CD4-positive, alpha-beta T cell (primary cell): ENCODE data around the gene HELZ. TPM values are rescaled to one million over a fixed set of nuclear protein-coding genes. Genes with fewer than 3 reads are reported as not detected.

ENCODE experiments used
- ATAC-seq: fragments of 200-7000 bp; cut with Tn5 transposase; one replicate; pipeline ENCODE4 v1.10.0; 2022; ENCODE audit warnings: mild to moderate bottlenecking; ENCODE audit not compliant: poor library complexity
- CTCF ChIA-PET: fragments of 350-600 bp; sonication (Branson Sonifier 250); formaldehyde crosslinking; loops from one replicate; lab custom pipeline; 2021; ENCODE audit warnings: antibody characterized with exemption, inconsistent platforms; lab: Charles Lee
- POLR2A ChIA-PET: fragments of 350-600 bp; sonication (Branson Sonifier 250); formaldehyde crosslinking; loops from one replicate; lab custom pipeline; 2021; ENCODE audit warnings: antibody characterized with exemption, inconsistent platforms; lab: Charles Lee
- DNase-seq, 14 experiments: peaks; one replicate each; pipeline ENCODE4 v3.0.0-alpha.2; 2013 to 2020; ENCODE audit warnings: mixed read lengths in 2 of 14
- H3K27ac ChIP-seq, 2 donors: one replicate each; pipeline versions ENCODE4 v1.5.1 to v1.7.0; 2013; ENCODE audit warnings: low read length in 2 of 2, low read depth in 1 of 2, mild to moderate bottlenecking in 1 of 2
- H3K27me3 ChIP-seq, 2 experiments: 1 replicate in 1 of 2; 2 replicates in 1 of 2; pipeline versions ENCODE4 v1.6.1 to v1.7.0; 2013; ENCODE audit warnings: low read length in 2 of 2, control low read depth in 1 of 2, mild to moderate bottlenecking in 1 of 2, moderate library complexity in 1 of 2; ENCODE audit not compliant: insufficient read depth in 2 of 2, control insufficient read depth in 1 of 2
- H3K36me3 ChIP-seq: one replicate; pipeline ENCODE4 v1.6.1; 2013; ENCODE audit warnings: low read length, control low read depth; ENCODE audit not compliant: insufficient read depth
- H3K4me1 ChIP-seq: one replicate; pipeline ENCODE4 v1.6.1; 2013; ENCODE audit warnings: low read length, control low read depth; ENCODE audit not compliant: insufficient read depth
- H3K4me3 ChIP-seq: one replicate; pipeline ENCODE4 v1.5.1; 2013; ENCODE audit warnings: mild to moderate bottlenecking, low read length, moderate library complexity
- H3K9me3 ChIP-seq, 2 experiments: 1 replicate in 1 of 2; 2 replicates in 1 of 2; pipeline versions ENCODE4 v1.6.1 to v1.7.0; 2013; ENCODE audit warnings: low read length in 2 of 2, mild to moderate bottlenecking in 2 of 2, control low read depth in 1 of 2, moderate library complexity in 1 of 2; ENCODE audit not compliant: control insufficient read depth in 1 of 2, insufficient read depth in 1 of 2
- H3K27ac Mint-ChIP-seq: one replicate; pipeline ENCODE4 v1.8.0; 2020; ENCODE audit warnings: mixed read lengths
- H3K27me3 Mint-ChIP-seq: one replicate; pipeline ENCODE4 v1.8.0; 2021; ENCODE audit warnings: mixed read lengths
- H3K36me3 Mint-ChIP-seq: one replicate; pipeline ENCODE4 v1.8.0; 2021; ENCODE audit warnings: low read depth, mixed read lengths
- H3K4me1 Mint-ChIP-seq: one replicate; pipeline ENCODE4 v1.8.0; 2021; ENCODE audit warnings: low read depth, mixed read lengths
- H3K4me3 Mint-ChIP-seq: one replicate; pipeline ENCODE4 v1.8.0; 2020; ENCODE audit warnings: mild to moderate bottlenecking, mixed read lengths
- H3K9me3 Mint-ChIP-seq: one replicate; pipeline ENCODE4 v1.8.0; 2020; ENCODE audit warnings: mixed read lengths
- intact Hi-C, 2 experiments: fragments of 100-400 bp; cut with DNase I in 1 of 2; cut with micrococcal nuclease in 1 of 2; formaldehyde crosslinking; loops; one replicate each; pipeline versions ENCODE4 v1.15.1 to v1.9.0; 2023 to 2025; cut with DNase I, micrococcal nuclease
- total RNA-seq, 174 experiments: library from RNA in 2 of 174; stranded (reverse) in 2 of 174; gene quantifications; one replicate each; pipeline ENCODE4 v1.2.3 and lab custom pipeline; 2021 to 2026
- TF ChIP-seq, protein P1 (sequence below): fragments of 200-600 bp; IDR thresholded peaks from one replicate; pipeline ENCODE4 v1.8.0; 2022; ENCODE audit warnings: antibody characterized with exemption, mild to moderate bottlenecking

Gene HELZ
- total RNA-seq, 2 experiments from 2014 or later = 94.8 to 107 TPM

DNA sequence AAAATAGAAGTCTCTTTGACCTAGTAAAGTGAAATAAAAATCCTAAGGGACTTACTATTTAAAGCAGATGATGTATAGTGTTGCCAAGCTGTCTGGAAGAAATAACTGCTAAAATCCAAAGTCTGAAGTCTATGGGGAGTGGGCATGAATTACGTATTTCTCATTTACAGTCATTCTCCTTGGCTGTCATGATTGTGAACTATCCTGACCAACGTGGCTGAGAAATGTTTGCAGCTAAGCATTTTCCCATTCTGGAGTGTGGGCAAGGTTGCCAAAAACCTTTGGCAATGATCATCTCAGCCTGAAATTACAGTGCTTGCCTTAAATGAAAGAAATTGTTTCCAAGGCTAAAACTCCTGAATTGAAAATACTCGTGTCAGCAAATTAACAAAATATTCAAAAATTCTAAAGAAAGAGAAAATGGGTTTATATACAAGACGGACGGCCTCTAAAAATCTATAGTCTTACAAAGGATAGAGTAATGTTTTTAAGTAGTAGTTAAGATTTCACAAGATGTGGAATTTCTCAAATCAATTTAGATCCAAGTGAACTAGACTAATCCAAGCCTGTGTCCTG, 123.6 kb downstream of the HELZ start:
- peaks cover 1% of the 10 kb centered on the region for H3K9me3 Mint-ChIP-seq
- Histone ChIP-seq H3K9me3 (peaks cover 7 to 10% of the 10 kb centered on the region in 2 experiments), H3K36me3 (peaks cover 65% of the 10 kb centered on the region), H3K4me3 (no peak overlapping the region), H3K4me1 (no peaks in the 10 kb centered on the region), H3K27me3 (no peaks in the 10 kb centered on the region), H3K27ac (no peak overlapping the region)
- no peaks in the 10 kb centered on the region for H3K4me1 Mint-ChIP-seq
- DNase-seq (no peak), ATAC-seq (no peak)
- intact Hi-C loops = no loop called here
- TF ChIP-seq, protein P1, sequence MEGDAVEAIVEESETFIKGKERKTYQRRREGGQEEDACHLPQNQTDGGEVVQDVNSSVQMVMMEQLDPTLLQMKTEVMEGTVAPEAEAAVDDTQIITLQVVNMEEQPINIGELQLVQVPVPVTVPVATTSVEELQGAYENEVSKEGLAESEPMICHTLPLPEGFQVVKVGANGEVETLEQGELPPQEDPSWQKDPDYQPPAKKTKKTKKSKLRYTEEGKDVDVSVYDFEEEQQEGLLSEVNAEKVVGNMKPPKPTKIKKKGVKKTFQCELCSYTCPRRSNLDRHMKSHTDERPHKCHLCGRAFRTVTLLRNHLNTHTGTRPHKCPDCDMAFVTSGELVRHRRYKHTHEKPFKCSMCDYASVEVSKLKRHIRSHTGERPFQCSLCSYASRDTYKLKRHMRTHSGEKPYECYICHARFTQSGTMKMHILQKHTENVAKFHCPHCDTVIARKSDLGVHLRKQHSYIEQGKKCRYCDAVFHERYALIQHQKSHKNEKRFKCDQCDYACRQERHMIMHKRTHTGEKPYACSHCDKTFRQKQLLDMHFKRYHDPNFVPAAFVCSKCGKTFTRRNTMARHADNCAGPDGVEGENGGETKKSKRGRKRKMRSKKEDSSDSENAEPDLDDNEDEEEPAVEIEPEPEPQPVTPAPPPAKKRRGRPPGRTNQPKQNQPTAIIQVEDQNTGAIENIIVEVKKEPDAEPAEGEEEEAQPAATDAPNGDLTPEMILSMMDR = no peak
- H3K4me3 Mint-ChIP-seq = no peak overlapping the region
- H3K27ac Mint-ChIP-seq = no peak overlapping the region
- CTCF ChIA-PET = no interaction called here
- POLR2A ChIA-PET = interaction anchor here (0.6 kb wide), 1 partner anchor 16 kb away, joined by 3 read pairs; no protein-coding TSS in a partner anchor
- no peaks in the 10 kb centered on the region for H3K27me3 Mint-ChIP-seq
- H3K36me3 Mint-ChIP-seq = peaks cover 81% of the 10 kb centered on the region

DNA sequence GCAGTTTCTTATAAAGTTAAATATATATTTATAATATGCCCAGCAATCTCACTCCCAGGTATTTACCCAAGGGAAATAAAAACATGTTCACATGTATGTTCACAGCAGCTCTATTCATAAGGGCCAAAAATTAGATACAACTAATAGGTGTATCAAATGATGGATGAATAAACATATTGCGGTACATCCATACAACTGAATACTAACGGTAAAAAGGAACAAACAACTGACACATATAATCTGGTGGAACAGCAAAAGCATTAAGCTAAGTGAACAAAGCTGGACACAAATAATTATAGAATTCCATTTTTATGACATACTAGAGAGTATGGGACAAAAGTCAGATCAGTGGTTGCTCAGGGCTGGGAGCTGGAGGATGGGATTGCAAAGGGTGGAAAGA, 125.9 kb downstream of the HELZ start:
- peaks cover 8 to 10% of the 10 kb centered on the region in 2 experiments for H3K9me3 ChIP-seq
- intact Hi-C loops = no loop called here
- no peak for ATAC-seq
- H3K4me3 Mint-ChIP-seq = no peak overlapping the region
- H3K4me3 ChIP-seq = no peak overlapping the region
- ChIA-PET POLR2A (no interaction called here), CTCF (interaction anchor here (1.5 kb wide), 1 partner anchor 15 kb away, joined by 3 read pairs; no protein-coding TSS in a partner anchor)
- peaks cover 6% of the 10 kb centered on the region for H3K9me3 Mint-ChIP-seq
- H3K27ac ChIP-seq = no peak overlapping the region
- peaks cover 85% of the 10 kb centered on the region for H3K36me3 Mint-ChIP-seq
- H3K36me3 ChIP-seq = peaks cover 78% of the 10 kb centered on the region
- no peaks in the 10 kb centered on the region for H3K27me3 Mint-ChIP-seq
- H3K4me1 Mint-ChIP-seq = peaks cover 9% of the 10 kb centered on the region
- H3K27ac Mint-ChIP-seq = no peak overlapping the region
- no peak for DNase-seq
- no peaks in the 10 kb centered on the region for H3K27me3 ChIP-seq
- TF ChIP-seq, protein P1 = no peak
- H3K4me1 ChIP-seq = no peaks in the 10 kb centered on the region

- no peak for ATAC-seq
- H3K27ac Mint-ChIP-seq = peak overlapping the region; percentile 45
- Histone ChIP-seq H3K27ac (no peak overlapping the region), H3K36me3 (peaks cover 85% of the 10 kb centered on the region), H3K27me3 (no peaks in the 10 kb centered on the region), H3K4me1 (no peaks in the 10 kb centered on the region), H3K4me3 (no peak overlapping the region), H3K9me3 (peaks cover 8 to 10% of the 10 kb centered on the region in 2 experiments)
- peaks cover 97% of the 10 kb centered on the region for H3K36me3 Mint-ChIP-seq
- ChIA-PET POLR2A (interaction anchor here (0.7 kb wide), 1 partner anchor 19 kb away, joined by 4 read pairs; no protein-coding TSS in a partner anchor), CTCF (no interaction called here)
- DNase-seq = no peak
- H3K4me3 Mint-ChIP-seq = no peak overlapping the region
- TF ChIP-seq, protein P1 = no peak
- peaks cover 6% of the 10 kb centered on the region for H3K9me3 Mint-ChIP-seq
- peaks cover 9% of the 10 kb centered on the region for H3K4me1 Mint-ChIP-seq
- no peaks in the 10 kb centered on the region for H3K27me3 Mint-ChIP-seq
- intact Hi-C loops = no loop called here
Measured at GRCh38 chr17:67116045-67116575, 128.9 kb downstream of the HELZ start.
